ENCODE data around the gene TP53I13. TPM values are rescaled to one million over a fixed set of nuclear protein-coding genes. Genes with fewer than 3 reads are reported as not detected.

The TP53I13 gene
- total and polyA plus RNA-seq, 10 of the 15 experiments (the other 5 are each of a cell fraction or from before 2014, with no cell fraction given): 0.31 to 45.1 (median 19.5) TPM; not detected in 1

- ChIA-PET SMC1A (ENCODE audit: uncharacterized antibody, unreplicated experiment) (interaction anchor here (0.8 kb wide), 1 partner anchor 13 kb away, joined by 3 read pairs; no protein-coding TSS in a partner anchor), POLR2A (interaction anchor here (1.0 kb wide), 1 partner anchor 21 kb away, joined by 3 read pairs; no protein-coding TSS in a partner anchor), CTCF (interaction anchor here (0.7 to 5.0 kb wide), 5 partner anchors 11 to 225 kb away, joined by 3 to 64 read pairs (median 6); no protein-coding TSS in a partner anchor), RAD21 (ENCODE audit: unreplicated experiment) (interaction anchor here (1.2 kb wide), 1 partner anchor 19 kb away, joined by 4 read pairs; no protein-coding TSS in a partner anchor)
- no peaks in the 10 kb centered on the region for H4K20me1 ChIP-seq (ENCODE audit: control insufficient read depth, insufficient read depth)
- intact Hi-C loops (cut with micrococcal nuclease; ENCODE audit: unreplicated experiment): loop anchor here (10.0 kb wide), 1 partner anchor 230 kb away; no protein-coding TSS in a partner anchor
- H3K36me3 ChIP-seq (ENCODE audit: control insufficient read depth in 2 of 2, insufficient read depth in 2 of 2, low read length in 1 of 2): no peaks in the 10 kb centered on the region
- DNase-seq (ENCODE audit: low read depth, low spot score) (no peak), ATAC-seq (no peak), FAIRE-seq (no peak)
- BruUV-seq (replicated peaks): no TSS peak
- H3K4me3 ChIP-seq: no peak overlapping the region
- H3K9me3 ChIP-seq (replicated peaks; ENCODE audit: control insufficient read depth, insufficient read depth, low read length): no peaks in the 10 kb centered on the region
- peak overlapping the region; percentile 73 for H3K4me2 ChIP-seq (ENCODE audit: control insufficient read depth, insufficient read depth)
- 60% methylated on average over 11 of the region's 11 CpGs for WGBS (ENCODE audit: insufficient coverage, insufficient replicate concordance, low lambda C conversion rate, missing lambda C conversion rate)
- no peak overlapping the region for H2AFZ ChIP-seq (ENCODE audit: control insufficient read depth, low read depth, low read length)
- TF ChIP-seq NR2C2 (IDR thresholded peaks at IDR 0.05; ENCODE audit: borderline replicate concordance, control insufficient read depth, insufficient read length, low read depth) (no peak), NR2C1 (IDR thresholded peaks at IDR 0.05) (no peak), BRCA1 (IDR thresholded peaks at IDR 0.05; ENCODE audit: low read depth, low read length) (no peak), ZBTB4 (CRISPR knock-in tag; IDR thresholded peaks at IDR 0.05) (no peak)
- peaks cover 36% of the 10 kb centered on the region for H3K4me1 ChIP-seq (ENCODE audit: control insufficient read depth, insufficient read depth, low read length)
- H3K9ac ChIP-seq (ENCODE audit: control insufficient read depth, insufficient read depth, low read length): no peak overlapping the region
- no peaks in the 10 kb centered on the region; a peak in 1 of 4 replicates for H3K27me3 ChIP-seq (replicated peaks in 1 of 2; ENCODE audit: control insufficient read depth in 2 of 2, insufficient read depth in 2 of 2, low read length in 1 of 2)
- no peak overlapping the region for H3K27ac ChIP-seq (ENCODE audit: control insufficient read depth, insufficient read depth)
- H3K79me2 ChIP-seq (ENCODE audit: control insufficient read depth, insufficient read depth, low read length): peaks cover 2% of the 10 kb centered on the region
- in situ Hi-C loops (cut with MboI): no loop called here
These were observed 26.1 kb downstream of the TP53I13 start for GRCh38 chr17:29594519-29595090.
